Measurements from ENCODE around the gene KTN1.

The KTN1 gene, protein sequence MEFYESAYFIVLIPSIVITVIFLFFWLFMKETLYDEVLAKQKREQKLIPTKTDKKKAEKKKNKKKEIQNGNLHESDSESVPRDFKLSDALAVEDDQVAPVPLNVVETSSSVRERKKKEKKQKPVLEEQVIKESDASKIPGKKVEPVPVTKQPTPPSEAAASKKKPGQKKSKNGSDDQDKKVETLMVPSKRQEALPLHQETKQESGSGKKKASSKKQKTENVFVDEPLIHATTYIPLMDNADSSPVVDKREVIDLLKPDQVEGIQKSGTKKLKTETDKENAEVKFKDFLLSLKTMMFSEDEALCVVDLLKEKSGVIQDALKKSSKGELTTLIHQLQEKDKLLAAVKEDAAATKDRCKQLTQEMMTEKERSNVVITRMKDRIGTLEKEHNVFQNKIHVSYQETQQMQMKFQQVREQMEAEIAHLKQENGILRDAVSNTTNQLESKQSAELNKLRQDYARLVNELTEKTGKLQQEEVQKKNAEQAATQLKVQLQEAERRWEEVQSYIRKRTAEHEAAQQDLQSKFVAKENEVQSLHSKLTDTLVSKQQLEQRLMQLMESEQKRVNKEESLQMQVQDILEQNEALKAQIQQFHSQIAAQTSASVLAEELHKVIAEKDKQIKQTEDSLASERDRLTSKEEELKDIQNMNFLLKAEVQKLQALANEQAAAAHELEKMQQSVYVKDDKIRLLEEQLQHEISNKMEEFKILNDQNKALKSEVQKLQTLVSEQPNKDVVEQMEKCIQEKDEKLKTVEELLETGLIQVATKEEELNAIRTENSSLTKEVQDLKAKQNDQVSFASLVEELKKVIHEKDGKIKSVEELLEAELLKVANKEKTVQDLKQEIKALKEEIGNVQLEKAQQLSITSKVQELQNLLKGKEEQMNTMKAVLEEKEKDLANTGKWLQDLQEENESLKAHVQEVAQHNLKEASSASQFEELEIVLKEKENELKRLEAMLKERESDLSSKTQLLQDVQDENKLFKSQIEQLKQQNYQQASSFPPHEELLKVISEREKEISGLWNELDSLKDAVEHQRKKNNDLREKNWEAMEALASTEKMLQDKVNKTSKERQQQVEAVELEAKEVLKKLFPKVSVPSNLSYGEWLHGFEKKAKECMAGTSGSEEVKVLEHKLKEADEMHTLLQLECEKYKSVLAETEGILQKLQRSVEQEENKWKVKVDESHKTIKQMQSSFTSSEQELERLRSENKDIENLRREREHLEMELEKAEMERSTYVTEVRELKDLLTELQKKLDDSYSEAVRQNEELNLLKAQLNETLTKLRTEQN (N-terminal part only)

DNA sequence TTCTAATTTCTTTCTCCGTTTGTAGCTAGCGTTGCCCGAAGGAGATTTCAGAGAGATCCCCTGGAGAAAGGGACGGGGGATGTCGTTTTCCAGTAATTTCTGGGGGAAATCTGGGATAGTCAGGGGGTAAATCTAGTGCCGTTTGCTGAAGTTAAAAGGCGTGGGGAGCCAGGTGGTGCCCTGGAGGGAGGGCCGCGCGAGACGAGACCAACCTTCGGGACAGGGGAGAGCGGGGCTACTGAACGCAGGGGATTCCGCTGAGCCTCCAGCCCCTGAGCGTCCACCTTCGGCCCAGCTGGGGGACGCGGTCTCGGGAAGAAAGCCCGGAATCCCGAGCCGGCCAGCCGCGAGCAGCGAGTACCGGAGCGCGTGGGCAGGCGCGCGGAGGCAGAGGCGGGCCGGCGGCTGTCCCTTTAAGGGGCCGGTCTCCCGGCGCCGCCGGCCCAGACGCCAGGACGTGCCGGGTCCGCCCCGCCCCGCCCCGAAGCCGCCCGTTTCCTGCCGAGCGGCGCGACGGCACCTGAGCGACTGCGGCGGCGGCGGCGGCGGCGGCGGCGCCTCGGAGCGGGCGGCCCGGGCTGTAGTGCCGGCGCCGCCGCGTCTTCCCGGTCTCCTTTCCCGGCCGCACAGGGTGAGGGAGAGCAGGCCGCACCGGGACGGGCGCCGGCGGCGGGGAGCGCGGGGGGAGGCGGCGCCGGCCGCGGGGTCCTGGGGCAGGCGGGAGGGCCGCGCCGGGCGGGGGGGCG, at the start of gene KTN1:
KTN1 (plus strand) TSS at position 484 of the 746 bp plus-strand sequence. CDS start 31,842 bp downstream, outside the sequence.
- DNase-seq: peak; percentile 45 to 80

DNA sequence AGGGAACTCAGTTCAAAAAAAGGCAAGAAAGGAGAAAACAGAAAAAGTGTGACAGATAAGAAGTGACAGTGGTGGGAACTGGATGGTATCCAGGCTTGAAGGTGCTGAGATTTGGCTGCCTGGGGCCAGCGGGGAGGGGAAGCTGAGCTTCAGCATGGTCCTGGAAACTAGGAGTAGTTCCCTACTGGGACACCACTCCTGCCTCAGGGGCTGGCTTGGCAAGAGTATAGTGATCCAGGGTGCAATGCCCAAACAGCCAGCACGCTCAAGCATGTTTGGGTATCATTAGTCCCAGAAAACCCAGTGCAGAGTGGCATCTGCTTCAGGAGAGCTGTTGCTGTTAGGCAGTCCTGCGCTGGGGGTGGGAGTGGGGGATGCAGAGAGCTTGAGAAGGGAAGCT, 49.5 kb upstream of the KTN1 start:
- peak; percentile 11 to 59 for DNase-seq

DNA sequence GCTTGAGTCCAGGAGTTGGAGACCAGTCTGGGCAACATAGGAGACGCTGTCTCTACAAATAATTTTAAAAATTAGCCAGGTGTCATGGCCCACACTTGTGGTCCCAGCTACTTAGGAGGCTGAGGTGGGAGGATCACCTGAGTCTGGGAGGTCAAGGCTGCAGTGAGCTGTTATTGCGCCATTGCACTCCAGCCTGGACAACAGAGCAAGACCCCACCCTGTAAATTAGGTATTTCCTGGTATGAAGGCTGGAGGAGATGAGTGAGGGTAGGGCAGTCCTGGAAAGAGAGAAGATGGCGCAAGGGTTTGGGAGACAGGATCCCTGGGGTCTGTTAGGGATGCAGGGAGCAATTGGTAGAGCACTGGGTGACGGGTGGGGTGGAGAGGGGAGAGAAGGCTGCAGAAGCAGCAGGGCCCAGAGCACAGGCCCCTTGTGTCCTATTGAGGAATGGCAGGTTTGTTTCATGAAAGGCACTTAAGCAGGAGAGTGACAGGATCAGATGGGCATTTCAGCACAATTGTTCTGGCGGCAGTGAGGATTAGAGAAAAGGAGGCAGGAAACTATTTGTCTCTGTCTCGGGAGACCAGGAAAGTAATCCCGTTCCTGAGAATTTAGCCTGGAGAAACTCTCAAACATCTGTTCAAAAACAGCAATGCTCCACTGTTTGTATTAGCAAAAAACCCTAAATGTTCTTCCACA, 47.2 kb upstream of the KTN1 start:
- peak in 1 of 2 experiments; percentile 23 for DNase-seq

DNA sequence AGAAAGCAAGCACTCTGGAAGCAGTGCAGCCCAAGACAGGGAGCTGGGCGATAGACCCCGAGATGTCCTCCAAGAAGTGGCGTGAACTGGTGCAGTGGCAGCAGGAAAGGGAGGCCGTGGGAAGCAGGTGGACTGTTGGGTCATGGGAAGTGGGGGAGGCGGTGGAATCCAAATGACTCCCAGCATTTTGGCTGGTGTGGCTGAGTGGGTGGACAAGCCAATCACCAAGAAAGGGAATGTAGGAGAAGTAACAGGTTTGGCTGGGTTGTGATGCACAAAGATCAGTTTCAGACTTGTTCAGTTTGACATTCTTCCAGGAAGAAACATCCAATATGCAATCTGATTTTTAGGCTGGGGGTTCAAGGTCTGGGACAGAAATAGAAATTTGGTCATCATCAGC, 46.0 kb upstream of the KTN1 start:
- DNase-seq: no peak

DNA sequence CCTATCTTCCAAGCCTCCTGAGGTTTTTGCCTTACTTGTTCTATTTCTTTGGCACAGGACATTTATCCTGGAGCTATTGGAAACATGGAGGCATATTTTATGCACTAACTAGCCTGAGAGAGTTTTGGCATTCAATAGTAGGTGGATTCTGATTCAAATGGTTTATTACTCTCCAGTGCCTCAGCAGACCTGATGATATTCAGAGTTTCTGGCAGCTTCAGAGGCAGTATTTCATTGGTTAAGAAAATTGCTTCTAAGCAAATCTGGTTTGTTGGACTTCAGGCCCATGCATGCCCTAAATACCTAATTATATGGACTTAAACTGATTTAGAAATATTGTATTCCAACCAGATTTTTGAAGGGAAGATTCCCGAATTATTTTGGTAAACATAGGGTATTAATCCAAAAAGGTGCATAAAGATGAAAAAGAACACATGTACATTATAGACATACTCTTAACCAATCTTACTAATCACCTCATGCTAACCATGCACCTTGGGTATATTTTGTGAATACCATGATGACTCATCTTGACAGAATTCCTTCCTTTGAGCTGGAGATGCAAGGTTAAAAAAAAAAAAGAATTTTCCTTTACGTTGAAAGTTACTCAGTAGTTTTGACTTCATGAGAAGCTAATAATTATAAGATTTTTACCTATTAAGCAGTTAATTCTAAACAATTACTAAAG, 44.3 kb upstream of the KTN1 start:
- DNase-seq: peak; percentile 37 to 66

DNA sequence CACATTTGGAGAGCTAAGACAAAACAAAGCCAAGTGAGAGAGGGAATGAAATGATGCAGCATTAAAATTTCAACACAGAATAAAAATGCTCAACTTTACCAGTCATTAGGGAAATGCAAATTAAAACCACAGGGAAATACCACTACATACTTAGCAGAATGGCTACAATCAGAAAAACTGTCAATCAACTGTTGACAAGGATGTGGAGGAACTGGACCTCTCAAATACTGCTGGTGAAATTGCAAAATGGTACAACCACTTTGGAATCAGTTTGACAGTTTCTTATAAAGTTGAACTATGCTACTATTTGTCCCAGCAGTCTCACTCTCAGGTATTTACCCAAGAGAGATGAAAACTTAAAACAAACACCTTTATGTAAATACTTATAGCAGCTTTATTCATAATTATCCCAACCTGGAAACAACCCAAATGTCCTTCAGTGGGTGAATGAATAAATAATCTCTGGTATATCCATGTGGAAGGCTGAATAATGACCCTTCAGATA, 43.8 kb upstream of the KTN1 start:
- DNase-seq: no peak

DNA sequence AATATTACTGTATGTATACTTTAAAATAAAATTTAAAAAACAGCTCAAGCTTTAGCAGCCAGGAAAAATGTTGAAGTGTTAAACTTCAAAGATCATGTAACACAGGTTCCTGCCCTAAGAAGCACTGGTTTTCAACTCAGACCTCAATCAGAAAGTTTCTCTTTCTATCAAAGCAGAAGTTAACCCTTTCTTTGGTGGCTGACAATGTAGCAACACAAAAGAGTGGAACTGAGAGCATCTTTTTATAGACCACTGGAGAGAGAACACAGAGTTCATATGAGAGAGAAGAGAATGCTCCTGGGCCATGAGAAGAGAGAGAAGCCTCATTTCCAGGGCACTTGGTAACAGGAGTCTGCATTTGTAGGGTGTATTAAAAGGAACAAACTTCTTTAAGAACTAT, 42.2 kb upstream of the KTN1 start:
- no peak for DNase-seq

DNA sequence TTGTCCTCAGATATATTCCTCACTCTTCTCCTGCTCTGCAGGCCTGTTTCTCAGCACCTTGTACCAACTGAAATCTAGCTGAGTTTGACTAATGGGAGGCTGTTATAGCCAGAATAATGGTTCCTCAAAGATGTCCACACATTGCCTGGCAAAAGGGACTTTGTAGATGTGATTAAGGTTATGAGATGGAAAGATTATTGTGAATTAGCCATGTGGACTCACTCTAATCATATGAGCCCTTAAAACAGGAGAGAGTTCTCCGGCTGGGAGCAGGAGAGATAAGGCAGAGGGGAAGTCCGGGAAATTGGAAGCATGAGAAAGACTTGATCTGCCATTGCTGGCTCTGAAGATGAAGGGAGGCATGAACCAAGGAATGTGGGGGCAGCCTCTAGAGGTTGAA, 40.0 kb upstream of the KTN1 start:
- no peak for DNase-seq

DNA sequence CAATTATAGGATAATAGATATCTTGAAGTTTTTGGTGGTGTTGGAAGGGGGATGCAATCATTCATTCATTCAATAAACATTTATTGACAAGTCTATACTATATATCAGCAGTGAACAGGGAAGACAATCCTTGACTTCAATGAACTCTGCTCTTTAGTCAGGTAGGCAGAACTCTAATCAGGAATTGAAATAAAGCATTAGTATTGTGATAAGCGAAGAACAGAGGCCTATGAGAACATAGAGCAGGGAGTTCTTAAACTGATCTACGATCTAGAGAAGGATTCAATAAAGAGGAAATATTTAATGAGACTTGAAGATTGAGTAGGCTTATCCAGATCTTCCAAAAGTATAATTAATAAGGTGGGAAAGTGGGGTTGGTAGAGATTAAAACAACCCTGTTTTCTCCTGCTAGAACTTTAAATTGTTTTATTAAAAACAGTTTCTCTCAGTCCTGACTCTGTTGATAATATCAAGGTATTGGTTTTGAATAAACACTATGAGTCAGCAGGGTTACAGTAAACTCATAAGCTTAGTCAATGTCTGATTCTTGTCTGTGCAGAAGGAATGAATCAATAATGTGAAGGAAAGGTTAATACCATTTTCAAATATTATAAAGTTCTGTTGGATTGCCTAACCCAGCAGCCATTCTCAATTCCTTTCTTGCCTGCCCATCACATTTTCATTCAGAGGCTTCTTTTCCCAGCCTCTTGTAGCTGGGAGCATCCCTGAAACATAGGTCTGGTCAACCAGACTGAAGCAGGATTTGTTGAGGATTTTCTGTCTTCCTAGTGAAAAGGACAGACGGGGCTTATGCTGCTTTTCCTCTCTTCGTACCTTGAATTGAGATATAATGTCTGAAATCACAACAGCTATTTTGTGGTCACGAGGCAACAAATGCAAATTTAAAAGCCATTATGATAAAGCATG, 38.9 kb upstream of the KTN1 start:
- no peak for DNase-seq

DNA sequence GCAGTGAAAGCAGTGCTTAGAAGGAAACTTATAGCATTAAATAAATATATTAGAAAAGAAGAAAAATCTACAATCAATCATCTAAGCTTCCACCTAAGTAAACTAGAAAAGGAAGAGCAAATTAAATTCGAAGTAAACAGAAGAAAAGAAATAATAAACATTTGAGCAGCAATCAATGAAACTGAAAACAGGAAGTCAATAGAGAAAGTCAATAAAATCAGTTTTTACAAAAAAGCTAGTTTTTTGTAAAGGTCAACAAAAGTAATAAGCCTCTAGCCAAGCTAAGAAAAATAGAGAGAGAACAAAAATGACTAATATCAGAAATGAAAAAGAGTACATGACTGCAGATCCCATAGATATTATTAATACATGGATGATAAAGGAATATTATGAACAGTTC, 34.2 kb upstream of the KTN1 start:
- DNase-seq: no peak

DNA sequence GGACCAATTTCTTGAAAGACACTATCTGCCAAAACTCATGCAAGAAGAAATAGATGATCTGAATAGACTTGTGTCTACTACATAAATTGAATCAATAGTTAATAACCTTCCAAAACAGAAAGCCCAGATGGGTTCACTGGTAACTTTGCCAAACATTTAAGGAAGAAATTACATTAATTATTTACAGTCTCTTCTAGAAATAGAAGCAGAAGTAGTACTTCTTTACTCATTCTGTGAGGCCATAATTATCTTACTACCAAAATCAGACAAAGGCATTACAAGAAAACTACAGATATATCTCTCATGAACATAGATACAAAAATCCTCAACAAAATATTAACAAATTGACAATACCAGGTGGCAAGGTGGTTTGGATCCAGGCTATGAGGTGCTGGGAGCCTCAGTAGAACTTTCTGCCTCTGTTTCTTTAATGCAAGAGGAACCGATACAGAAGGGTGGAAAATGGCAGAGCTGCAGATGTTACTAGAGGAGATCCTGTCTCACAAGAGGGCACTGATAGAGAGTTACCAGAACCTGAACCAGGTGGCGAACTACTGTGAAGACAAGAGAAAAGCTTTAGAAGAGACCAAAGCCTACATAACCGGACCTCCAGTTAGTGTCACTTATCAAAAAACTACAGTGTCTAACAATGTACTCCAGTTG, 33.7 kb upstream of the KTN1 start:
- DNase-seq: peak; percentile 17 to 23

DNA sequence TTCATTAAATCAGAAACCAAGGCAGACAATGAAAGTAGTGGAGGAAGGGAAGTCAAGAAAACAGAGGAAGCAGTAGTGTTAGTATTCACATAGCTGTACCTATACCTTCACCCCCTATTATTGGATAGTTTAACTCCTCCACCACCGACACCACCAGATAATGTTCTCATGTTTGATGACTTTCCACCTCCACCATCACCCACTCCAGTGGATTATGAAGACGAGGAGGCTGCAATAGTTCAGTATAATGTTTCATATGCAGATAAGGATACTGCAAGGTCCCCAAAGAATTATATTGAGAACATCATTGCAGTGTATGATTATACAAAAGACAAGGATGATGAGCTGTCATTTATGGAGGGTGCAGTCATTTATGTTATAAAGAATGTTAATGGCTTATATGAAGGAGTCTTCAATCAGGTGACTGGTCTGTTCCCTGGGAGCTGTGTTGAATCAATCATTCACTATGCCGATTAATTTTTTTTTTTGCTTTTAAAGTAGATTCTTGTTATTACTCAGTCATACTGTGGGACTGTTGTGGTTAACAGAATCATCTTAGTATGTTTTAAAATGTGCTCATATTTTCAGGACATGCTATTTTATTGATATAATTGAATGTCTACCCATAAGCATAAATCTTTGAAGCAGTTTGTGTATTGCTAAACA, 32.2 kb upstream of the KTN1 start:
- no peak for DNase-seq

DNA sequence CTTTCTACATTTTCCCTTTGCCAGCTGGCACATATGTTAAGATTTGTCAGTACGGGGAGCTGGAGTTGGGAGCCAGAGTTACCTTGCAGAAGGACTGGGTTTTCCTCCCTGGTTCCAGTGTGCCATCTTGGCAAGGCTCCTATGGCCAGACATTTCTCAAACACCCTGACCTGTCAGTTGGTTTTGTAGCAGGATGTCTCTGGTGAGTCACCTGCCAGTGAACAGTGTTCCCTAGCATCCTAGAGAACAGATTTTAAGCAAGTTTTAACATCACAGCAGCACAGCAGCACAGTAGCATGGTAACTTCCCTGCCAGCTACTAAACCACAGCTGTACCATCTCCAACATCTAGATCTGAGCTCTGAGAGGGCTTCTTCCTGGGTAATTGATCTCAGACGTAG, 26.2 kb upstream of the KTN1 start:
- DNase-seq: no peak

DNA sequence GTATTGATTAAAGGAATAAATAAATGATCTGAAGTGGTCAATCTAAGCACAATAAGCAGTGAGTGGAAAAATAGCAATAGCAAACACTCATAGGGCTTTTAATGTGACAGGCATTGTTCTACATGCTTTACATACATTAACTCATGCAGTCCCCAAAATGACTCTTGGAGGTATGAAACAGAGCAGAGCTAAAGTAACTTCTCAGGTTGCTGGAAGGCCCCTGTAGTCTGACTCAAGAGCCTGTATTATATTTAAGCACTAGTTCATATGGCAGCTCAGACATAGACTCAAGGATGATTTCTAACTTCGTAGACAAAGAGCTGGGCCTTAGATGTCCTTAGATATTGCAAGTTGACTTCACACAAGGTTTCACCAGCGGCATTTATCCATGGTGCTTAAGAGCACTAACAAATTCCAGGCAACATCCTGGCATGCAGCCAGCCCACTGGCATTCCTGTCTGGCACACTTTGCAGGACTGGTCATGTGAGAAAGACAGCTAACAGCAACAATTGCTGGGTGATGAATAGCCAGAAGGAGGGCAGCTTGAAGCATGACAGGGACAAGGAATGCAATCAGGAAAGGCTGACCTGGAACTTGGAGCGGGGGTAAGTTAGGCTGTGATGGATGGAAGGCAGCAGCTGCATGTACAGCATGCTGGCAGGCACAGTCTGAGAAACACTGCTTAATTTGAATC, 22.9 kb upstream of the KTN1 start:
- peak; percentile 60 to 83 for DNase-seq

DNA sequence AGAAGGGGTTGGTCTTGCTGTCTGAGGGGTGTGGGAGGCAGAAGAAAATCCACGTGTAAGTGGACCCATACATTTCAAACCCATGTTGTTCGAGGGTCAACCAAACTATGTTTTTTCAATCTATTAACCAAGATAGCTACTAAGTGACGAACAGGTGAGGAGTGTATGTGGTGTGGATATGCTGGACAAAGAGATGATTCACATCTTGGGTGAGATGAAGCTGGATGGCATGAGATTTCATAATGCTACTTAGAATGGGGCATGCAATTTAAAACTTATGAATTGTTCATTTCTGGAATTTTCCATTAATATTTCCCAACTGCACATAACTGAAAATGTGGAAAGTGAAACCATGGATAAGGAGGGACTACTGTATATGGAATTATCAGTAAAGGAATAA, 17.9 kb upstream of the KTN1 start:
- DNase-seq: no peak

DNA sequence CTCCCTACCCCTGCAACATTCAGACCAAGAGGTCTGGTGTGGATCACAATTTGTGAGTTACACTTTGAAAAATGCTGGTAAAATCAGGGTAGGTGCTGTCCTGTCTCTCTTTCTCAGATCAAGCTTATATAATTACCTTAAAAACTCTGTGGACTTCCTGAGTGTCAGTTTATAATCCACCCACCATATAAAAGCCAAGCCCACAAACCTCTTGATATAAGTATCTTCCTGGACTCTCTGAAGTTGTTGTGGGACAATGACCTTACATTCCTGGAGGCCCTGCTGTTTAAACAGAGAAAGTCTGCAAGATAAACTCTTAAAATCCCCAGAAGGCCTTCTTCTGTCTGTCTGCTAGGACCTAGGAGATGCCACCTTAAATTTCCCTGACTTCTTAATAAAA, 11.4 kb upstream of the KTN1 start:
- no peak for DNase-seq

DNA sequence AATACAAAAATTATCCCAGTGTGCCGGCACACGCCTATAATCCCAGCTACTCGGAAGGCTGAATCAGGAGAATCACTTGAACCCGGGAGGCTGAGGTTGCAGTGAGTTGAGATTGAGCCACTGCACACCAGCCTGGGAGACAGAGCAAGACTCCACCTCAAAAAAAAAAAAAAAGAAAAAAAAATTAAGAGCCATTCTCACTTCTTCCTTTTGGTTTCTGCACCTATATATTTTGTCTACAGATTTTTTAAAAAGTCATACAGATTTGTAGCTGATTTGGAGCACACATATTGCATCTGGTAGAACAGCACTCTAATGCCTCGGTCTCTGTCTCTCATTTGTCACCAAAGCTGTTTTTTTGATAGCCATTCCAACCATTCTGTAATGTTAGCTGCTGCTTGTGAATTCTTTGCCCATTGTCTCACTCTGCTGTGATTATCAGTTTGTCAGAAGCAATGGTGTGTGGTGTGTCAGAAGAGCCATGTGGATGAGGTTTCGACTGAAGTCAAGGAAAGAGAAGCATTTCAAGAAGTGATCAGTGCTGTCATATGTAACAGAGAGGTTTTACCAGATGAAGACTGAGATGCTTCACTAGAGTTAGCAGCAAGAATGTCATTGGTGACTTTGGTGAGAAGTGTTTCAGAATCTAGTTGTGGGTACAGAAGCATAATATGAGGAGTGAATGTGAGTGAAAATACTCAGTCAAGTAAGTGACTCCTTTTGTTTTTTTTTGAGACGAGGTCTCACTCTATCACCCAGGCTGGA, 8.7 kb upstream of the KTN1 start:
- DNase-seq: no peak

All from NCI-H446 (cell line).